Sigmoid colon (tissue), 7 donors: ENCODE data around the gene MTX1. TPM values are rescaled to one million over a fixed set of nuclear protein-coding genes. Genes with fewer than 3 reads are reported as not detected.

Source experiments
- DNase-seq: peaks from one replicate; pipeline ENCODE4 v3.0.0-alpha.2; 2019
- H3K27ac ChIP-seq, 4 donors: fragments of 200-600 bp; sonication (generic); one replicate each; pipeline ENCODE4 v1.5.1; 2016 to 2019; ENCODE audit warnings: mild to moderate bottlenecking in 1 of 4
- H3K27me3 ChIP-seq, 3 donors: fragments of 200-600 bp; sonication (generic); one replicate each; pipeline ENCODE4 v1.5.1; 2019; ENCODE audit warnings: mild to moderate bottlenecking in 1 of 3
- H3K36me3 ChIP-seq, 4 donors: fragments of 200-600 bp; sonication (generic); one replicate each; pipeline ENCODE4 v1.5.1; 2016 to 2019
- H3K4me1 ChIP-seq, 4 donors: fragments of 200-600 bp; sonication (generic); one replicate each; pipeline ENCODE4 v1.5.1; 2017 to 2019
- H3K4me3 ChIP-seq, 4 donors: fragments of 200-600 bp; sonication (generic); one replicate each; pipeline ENCODE4 v1.5.1; 2017 to 2019; ENCODE audit warnings: mild to moderate bottlenecking in 2 of 4, moderate library complexity in 1 of 4
- H3K9me3 ChIP-seq, 4 donors: fragments of 200-600 bp in 3 of 4; sonication (generic) in 3 of 4; one replicate each; pipeline versions ENCODE4 v1.5.1 to v1.6.1; 2013 to 2019
- CTCF ChIP-seq, 4 experiments: fragments of 450-650 bp in 3 of 4; fragments of 200-600 bp in 1 of 4; IDR thresholded peaks; one replicate each; pipeline ENCODE4 v1.5.1; 2016 to 2019; ENCODE audit warnings: antibody characterized with exemption in 4 of 4, mild to moderate bottlenecking in 3 of 4, moderate library complexity in 2 of 4
- EP300 ChIP-seq, 4 donors: sonication (generic); formaldehyde crosslinking; IDR thresholded peaks; one replicate each; pipeline ENCODE4 v1.6.1; 2017; ENCODE audit warnings: antibody characterized with exemption in 4 of 4
- POLR2A ChIP-seq, 2 donors: fragments of 450-650 bp; IDR thresholded peaks; one replicate each; pipeline ENCODE4 v1.6.1; 2016; ENCODE audit warnings: antibody characterized with exemption in 2 of 2, mild to moderate bottlenecking in 2 of 2, moderate library complexity in 2 of 2
- POLR2AphosphoS5 ChIP-seq, 4 donors: sonication (generic); formaldehyde crosslinking; IDR thresholded peaks; one replicate each; pipeline ENCODE4 v1.6.1; 2017; ENCODE audit warnings: antibody characterized with exemption in 4 of 4
- WGBS, 2 donors: extraction: QIAGEN DNeasy Blood & Tissue Kit; methylation state at CpG; one replicate each; pipeline ENCODE4 v1.1.7; 2013; 5-methylcytosine and 5-hydroxymethylcytosine counted together
- intact Hi-C: fragments of 100-400 bp; cut with DNase I; formaldehyde crosslinking; loops from one replicate; pipeline ENCODE4 v1.15.1; 2023
- polyA plus RNA-seq, 3 donors: library from polyadenylated mRNA; stranded (reverse); fragments of 200-250 nt; gene quantifications; one replicate each; pipeline ENCODE4 v1.2.3, GENCODE V29; 2013
- total RNA-seq, 4 donors: library from RNA; depleted of rRNA; stranded (reverse); fragments of >200 nt; gene quantifications; one replicate each; pipeline ENCODE4 v1.1.0, GENCODE V29; 2016
- donor health status: healthy with polysubstance abuse.
- donor health status: Bipolar disorder and iron deficiency.
- donor health status: healthy.

Gene MTX1
- total and polyA plus RNA-seq, 7 donors = 15.5 to 69.7 (median 29.8) TPM

- H3K9me3 ChIP-seq = no peaks in the 10 kb centered on the region
- peak; percentile 96 for DNase-seq
- TF ChIP-seq CTCF (IDR thresholded peaks at IDR 0.05) = peak; percentile 99 to 100 (median 100)
- TF ChIP-seq POLR2A (IDR thresholded peaks at IDR 0.05) = no peak
- TF ChIP-seq EP300 (IDR thresholded peaks at IDR 0.05) = no peak
- peak in 1 of 4 donors; percentile 33 for TF ChIP-seq POLR2AphosphoS5 (IDR thresholded peaks at IDR 0.05)
- H3K4me3 ChIP-seq = peak overlapping the region in 2 of 4 donors; percentile 24 to 34
- H3K36me3 ChIP-seq = peaks cover 5 to 26% (median 10%) of the 10 kb centered on the region in 4 donors
- H3K4me1 ChIP-seq = peaks cover 0 to 36% (median 28%) of the 10 kb centered on the region in 4 donors
- H3K27me3 ChIP-seq = no peaks in the 10 kb centered on the region
- intact Hi-C loops = loop anchor here (2.0 kb wide), 2 partner anchors 22 to 342 kb away; partner anchors contain the start of gene CLK2
- peak overlapping the region; percentile 58 to 73 (median 64) for H3K27ac ChIP-seq
- WGBS, 2 donors = 18 to 20% methylated on average over 23 of the region's 23 CpGs
Observed at GRCh38 chr1:155250633-155251449, 42.3 kb downstream of the MTX1 start.

GRCh38 chr1:155251566-155251965 lies 43.1 kb downstream of the MTX1 start:
- intact Hi-C loops = loop anchor here (2.0 kb wide), 2 partner anchors 21 to 341 kb away; partner anchors contain the start of gene CLK2
- no peaks in the 10 kb centered on the region for H3K9me3 ChIP-seq

GRCh38 chr1:155253208-155253607 lies 44.7 kb downstream of the MTX1 start:
- H3K4me3 ChIP-seq = no peak overlapping the region
- no peaks in the 10 kb centered on the region for H3K9me3 ChIP-seq
- H3K36me3 ChIP-seq = peaks cover under 1 to 32% (median 3%) of the 10 kb centered on the region in 4 donors
- WGBS, 2 donors = 88 to 93% methylated on average over 5 of the region's 5 CpGs
- H3K27ac ChIP-seq = peak overlapping the region; percentile 92 to 97 (median 96)
- intact Hi-C loops = no loop called here
- no peaks in the 10 kb centered on the region for H3K27me3 ChIP-seq
- no peak for TF ChIP-seq POLR2A (IDR thresholded peaks at IDR 0.05)
- no peak for TF ChIP-seq CTCF (IDR thresholded peaks at IDR 0.05)
- no peak for TF ChIP-seq POLR2AphosphoS5 (IDR thresholded peaks at IDR 0.05)
- TF ChIP-seq EP300 (IDR thresholded peaks at IDR 0.05) = no peak
- peaks cover 0 to 41% (median 35%) of the 10 kb centered on the region in 4 donors for H3K4me1 ChIP-seq
- DNase-seq = no peak

More at GRCh38 chr1:155251566-155251965, 43.1 kb downstream of the MTX1 start:
- TF ChIP-seq CTCF (IDR thresholded peaks at IDR 0.05) (no peak), POLR2A (IDR thresholded peaks at IDR 0.05) (no peak), POLR2AphosphoS5 (IDR thresholded peaks at IDR 0.05) (no peak), EP300 (IDR thresholded peaks at IDR 0.05) (no peak)
- H3K27me3 ChIP-seq = no peaks in the 10 kb centered on the region
- H3K4me1 ChIP-seq = peaks cover 0 to 41% (median 35%) of the 10 kb centered on the region in 4 donors
- peak overlapping the region in 3 of 4 donors; percentile 60 to 73 (median 69) for H3K27ac ChIP-seq
- no peak overlapping the region for H3K4me3 ChIP-seq
- DNase-seq = no peak
- 92 to 96% methylated on average over 7 of the region's 7 CpGs for WGBS, 2 donors
- peaks cover 5 to 30% (median 10%) of the 10 kb centered on the region in 4 donors for H3K36me3 ChIP-seq

- Histone ChIP-seq H3K4me3 (peak overlapping the region in 2 of 4 donors; percentile 90), H3K4me1 (peaks cover 0 to 41% (median 35%) of the 10 kb centered on the region in 4 donors)
- intact Hi-C loops = loop anchor here (2.0 kb wide), 2 partner anchors 55 to 71 kb away; partner anchors contain the start of gene FDPS
Observed at GRCh38 chr1:155253797-155254196, 45.3 kb downstream of the MTX1 start.

GRCh38 chr1:155254228-155254713 lies 45.8 kb downstream of the MTX1 start:
- no peak for TF ChIP-seq EP300 (IDR thresholded peaks at IDR 0.05)
- no peak for TF ChIP-seq POLR2AphosphoS5 (IDR thresholded peaks at IDR 0.05)
- TF ChIP-seq POLR2A (IDR thresholded peaks at IDR 0.05) = no peak
- WGBS, 2 donors = 51 to 57% methylated on average over 12 of the region's 12 CpGs

More at GRCh38 chr1:155253797-155254196, 45.3 kb downstream of the MTX1 start:
- H3K27me3 ChIP-seq = no peaks in the 10 kb centered on the region
- DNase-seq = no peak
- no peak for TF ChIP-seq POLR2AphosphoS5 (IDR thresholded peaks at IDR 0.05)
- 83 to 84% methylated on average over 5 of the region's 5 CpGs for WGBS, 2 donors
- peak overlapping the region; percentile 92 to 97 (median 96) for H3K27ac ChIP-seq
- H3K36me3 ChIP-seq = peaks cover 0 to 32% (median 5%) of the 10 kb centered on the region in 4 donors
- H3K9me3 ChIP-seq = no peaks in the 10 kb centered on the region

More at GRCh38 chr1:155254228-155254713, 45.8 kb downstream of the MTX1 start:
- peaks cover 0 to 41% (median 35%) of the 10 kb centered on the region in 4 donors for H3K4me1 ChIP-seq
- H3K27ac ChIP-seq = peak overlapping the region; percentile 92 to 97 (median 96)
- intact Hi-C loops = loop anchor here (2.0 kb wide), 2 partner anchors 55 to 71 kb away; partner anchors contain the start of gene FDPS
- peak overlapping the region; percentile 83 to 90 (median 90) for H3K4me3 ChIP-seq
- H3K9me3 ChIP-seq = no peaks in the 10 kb centered on the region
- no peaks in the 10 kb centered on the region for H3K27me3 ChIP-seq
- peaks cover 0 to 31% (median 5%) of the 10 kb centered on the region in 4 donors for H3K36me3 ChIP-seq
- no peak for DNase-seq
